ENCODE measurements around the gene SGCG.

Gene SGCG

DNA sequence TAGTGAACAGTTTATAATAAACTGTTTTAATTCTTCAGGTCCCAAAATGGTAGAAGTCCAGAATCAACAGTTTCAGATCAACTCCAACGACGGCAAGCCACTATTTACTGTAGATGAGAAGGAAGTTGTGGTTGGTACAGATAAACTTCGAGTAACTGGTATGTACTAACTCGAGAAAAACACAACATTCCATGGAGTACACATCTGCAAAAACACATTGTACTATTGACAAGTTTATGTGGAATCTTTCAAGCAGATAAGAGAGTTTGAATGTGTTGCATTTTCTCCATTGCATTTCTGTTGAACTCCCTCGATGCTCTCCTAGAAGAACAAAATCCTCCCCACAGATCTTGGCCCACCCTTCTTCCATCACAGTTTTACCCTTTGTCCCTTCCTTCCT is 98.5 kb downstream of the SGCG start:
- Histone ChIP-seq H4K20me1 (ENCODE audit: insufficient read depth, low read length, poor library complexity, severe bottlenecking) (no peaks in the 10 kb centered on the region), H3F3A (ENCODE audit: low read depth) (no peaks in the 10 kb centered on the region), H3K4me3 (ENCODE audit: low read length, poor library complexity, severe bottlenecking) (no peak overlapping the region), H3K9me2 (replicated peaks; ENCODE audit: low read depth, low read length) (no peaks in the 10 kb centered on the region), H3K79me2 (ENCODE audit: insufficient read depth, low read length) (no peaks in the 10 kb centered on the region), H3K9me3 (ENCODE audit: insufficient read depth, low read depth, low read length) (no peaks in the 10 kb centered on the region), H3K9ac (ENCODE audit: low read depth, low read length, poor library complexity, severe bottlenecking) (no peak overlapping the region), H3K36me3 (ENCODE audit: insufficient read depth, low read length) (no peaks in the 10 kb centered on the region), H3K4me1 (ENCODE audit: insufficient read depth, low read length, poor library complexity, severe bottlenecking) (no peaks in the 10 kb centered on the region), H3K27me3 (ENCODE audit: insufficient read depth, low read length, poor library complexity, severe bottlenecking) (no peaks in the 10 kb centered on the region), H3K4me2 (ENCODE audit: low read depth, low read length, poor library complexity, severe bottlenecking) (no peak overlapping the region), H2AFZ (ENCODE audit: low read length) (no peak overlapping the region)
- TF ChIP-seq EZH2phosphoT487 (IDR thresholded peaks at IDR 0.05; ENCODE audit: borderline replicate concordance) (no peak), CTCF (conservative IDR thresholded peaks at IDR 0.05; ENCODE audit: low read length) (no peak)

- no peaks in the 10 kb centered on the region for H3K27me3 ChIP-seq (ENCODE audit: insufficient read depth, low read length, poor library complexity, severe bottlenecking)
- no peaks in the 10 kb centered on the region for H3K9me3 ChIP-seq (ENCODE audit: insufficient read depth, low read depth, low read length)
- H3K4me1 ChIP-seq (ENCODE audit: insufficient read depth, low read length, poor library complexity, severe bottlenecking) = no peaks in the 10 kb centered on the region
- H4K20me1 ChIP-seq (ENCODE audit: insufficient read depth, low read length, poor library complexity, severe bottlenecking) = no peaks in the 10 kb centered on the region
- no peaks in the 10 kb centered on the region for H3K79me2 ChIP-seq (ENCODE audit: insufficient read depth, low read length)
- no peak overlapping the region for H2AFZ ChIP-seq (ENCODE audit: low read length)
- no peaks in the 10 kb centered on the region for H3F3A ChIP-seq (ENCODE audit: low read depth)
- TF ChIP-seq EZH2phosphoT487 (IDR thresholded peaks at IDR 0.05; ENCODE audit: borderline replicate concordance) (no peak), CTCF (conservative IDR thresholded peaks at IDR 0.05; ENCODE audit: low read length) (no peak)
- no peak overlapping the region for H3K4me2 ChIP-seq (ENCODE audit: low read depth, low read length, poor library complexity, severe bottlenecking)
- H3K9me2 ChIP-seq (replicated peaks; ENCODE audit: low read depth, low read length) = no peaks in the 10 kb centered on the region
- H3K4me3 ChIP-seq (ENCODE audit: low read length, poor library complexity, severe bottlenecking) = no peak overlapping the region
- no peak overlapping the region for H3K9ac ChIP-seq (ENCODE audit: low read depth, low read length, poor library complexity, severe bottlenecking)
- H3K36me3 ChIP-seq (ENCODE audit: insufficient read depth, low read length) = no peaks in the 10 kb centered on the region
Measured at GRCh38 chr13:23288564-23288963, 107.8 kb downstream of the SGCG start.

- no peak overlapping the region for H3K4me3 ChIP-seq (ENCODE audit: low read length, poor library complexity, severe bottlenecking)
- no peaks in the 10 kb centered on the region for H3K9me3 ChIP-seq (ENCODE audit: insufficient read depth, low read depth, low read length)
- no peak overlapping the region for H3K4me2 ChIP-seq (ENCODE audit: low read depth, low read length, poor library complexity, severe bottlenecking)
- H3K36me3 ChIP-seq (ENCODE audit: insufficient read depth, low read length) = no peaks in the 10 kb centered on the region
- H4K20me1 ChIP-seq (ENCODE audit: insufficient read depth, low read length, poor library complexity, severe bottlenecking) = no peaks in the 10 kb centered on the region
- H2AFZ ChIP-seq (ENCODE audit: low read length) = no peak overlapping the region
- no peaks in the 10 kb centered on the region for H3K4me1 ChIP-seq (ENCODE audit: insufficient read depth, low read length, poor library complexity, severe bottlenecking)
- no peak overlapping the region for H3K9ac ChIP-seq (ENCODE audit: low read depth, low read length, poor library complexity, severe bottlenecking)
- TF ChIP-seq EZH2phosphoT487 (IDR thresholded peaks at IDR 0.05; ENCODE audit: borderline replicate concordance) (no peak), CTCF (conservative IDR thresholded peaks at IDR 0.05; ENCODE audit: low read length) (no peak)
- H3F3A ChIP-seq (ENCODE audit: low read depth) = no peaks in the 10 kb centered on the region
- H3K9me2 ChIP-seq (replicated peaks; ENCODE audit: low read depth, low read length) = no peaks in the 10 kb centered on the region
- H3K79me2 ChIP-seq (ENCODE audit: insufficient read depth, low read length) = no peaks in the 10 kb centered on the region
- H3K27me3 ChIP-seq (ENCODE audit: insufficient read depth, low read length, poor library complexity, severe bottlenecking) = no peaks in the 10 kb centered on the region
Measured at GRCh38 chr13:23288995-23289394, 108.2 kb downstream of the SGCG start.

Data from Loucy (cell line).